Measurements from ENCODE around the gene DRC1.

The DRC1 gene

DNA sequence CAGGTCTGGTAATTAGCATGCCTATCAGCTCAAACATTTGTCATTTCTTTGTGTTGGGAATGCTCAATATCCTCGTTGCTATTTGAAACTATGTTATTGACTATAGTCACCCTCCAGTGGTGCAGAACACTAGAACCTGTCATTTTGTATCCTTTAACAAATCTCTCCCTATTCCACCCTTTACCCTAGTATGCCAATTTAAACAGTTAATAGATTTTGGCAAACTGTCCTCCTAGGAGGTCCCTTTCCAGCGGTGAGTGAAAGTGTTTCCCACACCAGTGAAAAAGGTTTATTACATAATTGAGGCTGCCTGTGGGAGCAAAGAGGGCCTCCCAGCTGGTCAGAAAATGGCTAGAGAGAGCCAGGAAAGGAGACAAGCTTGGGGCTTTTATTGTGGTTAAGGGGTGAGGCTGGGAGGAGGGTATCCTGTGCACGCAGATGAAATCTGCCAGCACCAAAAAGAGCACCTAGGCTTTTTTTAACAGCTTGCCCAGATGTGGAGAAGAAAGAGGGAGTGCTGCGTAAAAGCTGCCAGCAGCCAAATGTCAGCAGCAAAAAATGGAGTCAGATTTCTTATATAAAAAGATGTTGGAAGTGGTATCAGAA lies 1.8 kb upstream of the DRC1 start:
- no peak for DNase-seq (ENCODE audit: low read depth in 2 of 3, low spot score in 2 of 3)

GRCh38 chr2:26400723-26401122 lies 997 bp upstream of the DRC1 start:
- no peak for DNase-seq (ENCODE audit: low read depth in 2 of 3, low spot score in 2 of 3)

DNA sequence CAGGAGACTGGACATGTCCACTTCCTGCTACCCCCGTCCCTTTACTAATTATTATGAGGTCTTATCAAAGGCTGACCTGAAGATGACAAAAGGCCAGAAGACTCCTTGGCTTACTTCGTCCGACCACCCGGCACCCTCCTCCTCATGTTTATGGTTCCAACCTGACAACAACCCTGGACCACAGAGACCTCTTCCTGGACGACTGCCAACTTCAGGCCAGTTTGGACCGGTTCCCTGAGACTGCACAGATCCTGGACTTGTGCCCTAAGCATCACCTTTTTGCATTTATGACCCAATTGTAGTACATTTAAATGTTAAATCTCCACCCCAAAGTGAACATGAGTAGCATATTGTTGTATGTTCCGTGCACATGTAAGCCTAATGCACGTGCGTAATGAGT lies 5.8 kb downstream of the DRC1 start:
- no peak for DNase-seq (ENCODE audit: low read depth in 2 of 3, low spot score in 2 of 3)

GRCh38 chr2:26409785-26410184 lies 8.1 kb downstream of the DRC1 start:
- DNase-seq (ENCODE audit: low read depth in 2 of 3, low spot score in 2 of 3): no peak

GRCh38 chr2:26410764-26411243 lies 9.1 kb downstream of the DRC1 start:
- DNase-seq (ENCODE audit: low read depth in 2 of 3, low spot score in 2 of 3): no peak

GRCh38 chr2:26411419-26411818 lies 9.7 kb downstream of the DRC1 start:
- DNase-seq (ENCODE audit: low read depth in 2 of 3, low spot score in 2 of 3): no peak

DNA sequence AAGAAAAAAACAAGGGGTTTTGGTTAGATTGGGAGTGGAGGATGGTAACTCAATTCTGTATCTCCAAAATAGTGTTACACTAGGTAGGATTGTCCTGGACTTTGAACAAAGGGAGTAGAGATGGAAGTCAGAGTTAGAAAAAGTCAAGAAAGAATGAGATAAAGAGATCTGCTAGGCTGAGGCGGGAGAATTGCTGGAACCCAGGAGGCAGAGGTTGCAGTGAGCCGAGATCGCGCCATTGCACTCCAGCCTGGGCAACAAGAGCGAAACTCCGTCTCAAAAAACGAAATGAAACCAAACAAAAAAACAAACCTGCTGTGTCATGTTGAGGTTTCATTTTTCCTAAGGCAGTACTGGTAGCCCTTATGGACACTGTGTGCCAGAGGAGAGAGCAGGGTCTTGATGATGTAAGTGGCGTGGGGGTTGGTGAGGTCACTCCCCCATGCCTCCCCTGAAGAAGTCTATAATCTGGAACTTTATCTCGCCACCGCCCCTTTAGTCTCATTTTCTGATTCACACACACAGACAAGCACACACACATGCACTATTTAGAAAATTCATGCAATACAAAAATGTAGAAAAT lies 10.5 kb downstream of the DRC1 start:
- DNase-seq (ENCODE audit: low read depth in 2 of 3, low spot score in 2 of 3): no peak

DNA sequence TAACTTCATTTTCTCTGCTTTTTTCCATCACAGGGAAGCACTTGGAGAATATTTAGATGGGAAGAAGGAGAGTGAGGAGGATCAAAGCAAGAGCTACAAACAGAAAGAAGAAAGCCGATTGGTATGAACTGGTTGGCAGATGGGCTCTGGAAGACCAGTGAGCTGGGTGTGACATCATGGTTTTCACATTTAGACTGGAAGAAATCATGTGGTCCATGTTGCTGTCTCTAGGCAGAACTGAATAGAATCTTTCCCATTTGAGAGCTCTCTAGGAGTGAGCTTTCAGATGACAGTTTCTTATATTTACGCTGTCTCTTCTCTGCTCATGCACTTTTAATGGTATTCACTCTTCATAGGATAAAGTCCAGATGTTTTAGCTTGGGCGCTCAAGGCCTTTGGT lies 12.6 kb downstream of the DRC1 start:
- DNase-seq (ENCODE audit: low read depth in 2 of 3, low spot score in 2 of 3): no peak

- no peak for DNase-seq (ENCODE audit: low read depth in 2 of 3, low spot score in 2 of 3)
Observed at GRCh38 chr2:26421961-26422360, 20.2 kb downstream of the DRC1 start.

- no peak for DNase-seq (ENCODE audit: low read depth in 2 of 3, low spot score in 2 of 3)
Observed at GRCh38 chr2:26422947-26423629, 21.4 kb downstream of the DRC1 start.

DNA sequence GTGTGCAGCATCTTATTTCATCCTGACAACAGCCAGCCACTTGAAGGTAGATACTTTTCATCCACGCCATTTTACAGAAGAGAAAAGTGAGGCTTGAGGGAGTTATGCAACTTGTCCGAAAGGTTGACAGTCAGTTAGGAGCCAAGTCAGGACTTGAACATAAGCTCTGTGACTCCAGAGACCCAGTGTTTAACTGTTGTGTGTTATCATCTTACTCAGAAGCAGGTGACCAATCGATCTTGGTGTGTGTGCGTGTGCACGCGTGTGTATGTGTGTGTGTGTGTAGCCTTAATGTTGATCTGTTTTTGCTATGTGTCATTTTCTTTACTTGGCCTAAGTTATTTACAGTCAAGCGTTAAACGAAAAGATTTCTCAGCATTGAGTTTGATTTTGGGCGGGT lies 22.0 kb downstream of the DRC1 start:
- DNase-seq (ENCODE audit: low read depth in 2 of 3, low spot score in 2 of 3): no peak

GRCh38 chr2:26424221-26424620 lies 22.5 kb downstream of the DRC1 start:
- DNase-seq (ENCODE audit: low read depth in 2 of 3, low spot score in 2 of 3): no peak

DNA sequence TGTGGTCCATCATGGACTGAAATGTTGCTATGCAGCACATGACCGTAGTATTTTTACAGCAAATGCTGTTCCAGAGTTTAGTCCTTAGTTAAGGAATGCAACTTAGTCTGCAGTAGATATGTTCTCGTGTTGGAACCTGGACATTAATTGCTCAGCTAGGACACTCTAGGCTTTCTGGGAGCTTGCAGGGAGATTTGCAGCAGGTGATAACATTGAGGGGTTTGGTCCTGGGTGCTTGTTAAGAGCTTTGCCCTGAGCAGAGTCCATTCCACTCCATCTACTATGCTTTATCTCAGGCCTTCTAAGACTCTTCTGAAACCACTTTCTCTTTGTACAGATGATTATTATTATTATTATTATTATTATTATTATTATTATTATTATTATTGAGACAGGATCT lies 27.1 kb downstream of the DRC1 start:
- DNase-seq (ENCODE audit: low read depth in 2 of 3, low spot score in 2 of 3): no peak

DNA sequence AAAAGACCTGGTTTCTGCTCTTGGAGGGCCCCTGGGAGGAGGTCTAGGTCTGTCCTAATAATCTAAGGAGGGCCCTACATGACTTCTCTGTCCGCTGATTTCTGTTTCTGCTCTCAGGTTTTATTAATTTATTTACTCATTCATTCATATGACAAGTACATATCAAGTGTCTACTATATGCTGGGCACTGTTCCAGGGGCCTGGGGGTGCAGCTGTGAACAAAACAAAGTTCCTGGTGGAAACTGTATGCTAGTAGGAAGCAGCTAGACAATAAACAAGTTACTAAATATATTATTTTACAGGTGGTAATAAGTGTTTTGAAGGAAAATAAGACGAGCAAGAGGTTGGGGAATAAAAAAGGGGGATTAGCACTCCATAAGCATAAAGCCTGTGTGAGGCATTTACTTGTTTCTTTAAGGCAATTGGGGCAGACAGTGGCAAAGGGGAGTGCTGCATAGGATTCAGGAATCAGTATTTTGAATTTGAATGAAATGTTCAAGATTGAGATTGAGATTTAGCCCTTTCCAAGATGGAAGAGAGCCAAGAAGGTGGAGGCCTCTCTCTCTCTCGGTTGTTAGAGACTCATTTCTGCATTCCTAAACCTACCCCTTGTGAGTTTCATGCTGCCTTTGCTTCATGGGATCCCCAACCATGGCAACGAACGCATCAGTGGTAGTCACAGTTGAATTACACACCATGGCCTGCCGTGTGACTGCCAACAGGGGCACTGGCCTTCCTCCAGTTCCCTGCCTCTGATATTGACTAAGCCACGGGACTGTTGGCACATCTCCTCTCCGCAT lies 28.3 kb downstream of the DRC1 start:
- DNase-seq (ENCODE audit: low read depth in 2 of 3, low spot score in 2 of 3): no peak

DNA sequence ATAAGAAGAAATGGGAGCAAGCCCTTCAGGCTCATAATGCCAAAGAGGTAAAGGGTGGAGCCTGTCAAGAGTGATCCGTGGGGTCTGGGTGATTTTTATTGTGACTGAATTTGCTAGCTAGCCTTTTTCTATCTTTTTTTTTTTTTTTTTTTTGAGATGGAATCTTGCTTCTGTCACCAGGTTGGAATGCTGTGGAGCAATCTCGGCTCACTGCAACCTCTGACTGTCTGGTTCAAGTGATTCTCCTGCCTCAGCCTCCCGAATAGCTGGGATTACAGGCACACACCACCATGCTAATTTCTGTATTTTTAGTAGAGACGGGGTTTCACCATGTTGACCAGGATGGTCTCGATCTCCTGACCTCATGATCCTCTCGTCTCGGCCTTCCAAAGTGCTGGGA lies 29.1 kb downstream of the DRC1 start:
- no peak for DNase-seq (ENCODE audit: low read depth in 2 of 3, low spot score in 2 of 3)

DNA sequence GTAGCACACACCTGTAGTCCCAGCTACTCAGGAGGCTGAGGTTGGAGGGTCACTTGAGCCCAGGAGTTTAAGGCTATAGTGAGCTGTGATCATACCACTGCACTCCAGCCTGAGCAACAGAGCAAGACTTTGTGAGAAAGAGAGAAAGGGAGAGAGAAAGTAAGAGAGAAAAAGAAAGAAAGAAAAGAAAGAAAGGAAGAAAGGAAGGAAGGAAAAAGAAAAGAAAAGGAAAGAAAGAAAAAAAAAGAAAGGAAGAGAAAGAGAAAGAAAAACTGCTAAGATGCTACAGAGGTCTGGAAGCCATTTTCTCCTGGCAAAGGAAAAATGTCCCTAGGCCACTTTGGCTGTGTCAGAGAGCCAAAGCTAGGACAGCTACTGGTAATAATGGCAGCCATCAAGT lies 30.6 kb downstream of the DRC1 start:
- no peak for DNase-seq (ENCODE audit: low read depth in 2 of 3, low spot score in 2 of 3)

DNA sequence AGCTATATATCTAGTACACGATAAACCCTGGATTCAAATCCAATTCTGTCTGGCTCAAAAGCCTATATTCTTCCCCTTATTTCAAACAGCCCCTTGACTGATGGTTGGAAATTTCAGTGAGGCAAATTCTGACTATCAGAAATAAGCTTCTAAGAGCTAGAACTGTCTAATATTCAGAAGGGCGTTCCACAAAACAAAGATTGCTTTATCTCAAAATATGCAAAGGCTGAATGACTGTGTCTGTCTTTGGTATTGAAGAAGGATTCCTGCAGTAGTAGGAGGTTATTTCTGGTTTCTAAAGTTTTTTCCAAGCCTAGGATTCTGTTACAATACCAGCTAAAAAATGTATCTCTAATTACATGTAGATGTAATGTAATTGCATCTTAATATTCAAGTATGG lies 31.1 kb downstream of the DRC1 start:
- no peak for DNase-seq (ENCODE audit: low read depth in 2 of 3, low spot score in 2 of 3)

DNA sequence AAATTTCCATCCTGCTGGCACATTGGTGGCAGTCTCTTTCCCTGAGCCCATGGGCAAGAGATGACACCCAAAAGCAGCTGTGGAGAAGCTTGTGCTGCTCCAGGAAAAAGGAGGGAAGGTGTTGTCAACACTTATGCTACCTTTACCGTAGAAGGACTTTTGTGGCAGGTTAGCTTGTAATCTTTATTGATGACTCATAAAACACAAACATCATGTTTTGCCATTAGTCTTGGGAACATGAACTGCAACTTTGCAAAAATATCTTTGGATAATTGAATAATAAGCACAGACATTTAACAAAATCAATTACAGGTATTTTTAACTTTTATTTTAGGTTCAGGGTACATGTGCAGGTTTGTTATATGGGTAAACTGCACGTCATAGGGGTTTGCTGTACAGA lies 33.4 kb downstream of the DRC1 start:
- no peak for DNase-seq (ENCODE audit: low read depth in 2 of 3, low spot score in 2 of 3)

GRCh38 chr2:26438526-26438925 lies 36.8 kb downstream of the DRC1 start:
- no peak for DNase-seq (ENCODE audit: low read depth in 2 of 3, low spot score in 2 of 3)

DNA sequence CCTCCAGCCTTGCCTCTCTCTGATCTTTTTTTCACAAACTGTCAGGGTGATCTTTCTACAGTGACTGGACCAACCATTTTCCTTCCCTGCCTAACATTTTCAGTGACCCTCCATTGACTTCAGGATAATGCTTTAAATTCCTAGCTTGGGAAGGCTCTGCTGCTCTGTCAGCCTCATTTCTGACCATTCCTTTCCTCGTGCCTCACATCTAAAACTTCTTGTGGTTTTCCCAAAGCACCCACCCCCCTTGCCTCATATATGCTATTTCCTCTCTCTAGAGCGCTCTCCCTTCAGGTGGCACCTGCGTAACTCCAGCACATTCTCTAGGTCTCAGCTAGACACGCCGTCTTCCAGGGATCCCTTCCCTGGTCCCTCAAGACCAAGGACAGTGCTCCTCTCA lies 37.2 kb downstream of the DRC1 start:
- no peak for DNase-seq (ENCODE audit: low read depth in 2 of 3, low spot score in 2 of 3)

- no peak for DNase-seq (ENCODE audit: low read depth in 2 of 3, low spot score in 2 of 3)
Observed at GRCh38 chr2:26442301-26442700, 40.6 kb downstream of the DRC1 start.

- no peak for DNase-seq (ENCODE audit: low read depth in 2 of 3, low spot score in 2 of 3)
Observed at GRCh38 chr2:26442707-26443106, 41.0 kb downstream of the DRC1 start.
